Astrocyte (in vitro differentiated cells and primary cell): ENCODE results near the gene AP3M1.

Experiments
- CTCF ChIP-seq: IDR thresholded peaks from 2 replicates; pipeline ENCODE4 v1.5.1; 2011; ENCODE audit warnings: low read depth, mild to moderate bottlenecking, inconsistent platforms, low read length, moderate library complexity; ENCODE audit not compliant: insufficient read depth
- EZH2 ChIP-seq: IDR thresholded peaks from 2 replicates; pipeline ENCODE4 v1.6.1; 2012; ENCODE audit warnings: mild to moderate bottlenecking, low read length, inconsistent platforms; ENCODE audit not compliant: insufficient read depth

- TF ChIP-seq EZH2 (no peak), CTCF (no peak)
Observed at GRCh38 chr10:74190494-74190893, 39.9 kb upstream of the AP3M1 start.
